ELF-1 (cell line): ENCODE measurements around the gene SP2.
"Not testable (repeated sequence)": the region's sequence is repeated elsewhere in the genome, so short reads cannot be mapped to it uniquely, and the experiment has no call there.

Source experiments
- DNase-seq: peaks from one replicate; pipeline ENCODE4 v3.0.0-alpha.2; 2016; ENCODE audit warnings: low read depth, low spot score

The SP2 gene

DNA sequence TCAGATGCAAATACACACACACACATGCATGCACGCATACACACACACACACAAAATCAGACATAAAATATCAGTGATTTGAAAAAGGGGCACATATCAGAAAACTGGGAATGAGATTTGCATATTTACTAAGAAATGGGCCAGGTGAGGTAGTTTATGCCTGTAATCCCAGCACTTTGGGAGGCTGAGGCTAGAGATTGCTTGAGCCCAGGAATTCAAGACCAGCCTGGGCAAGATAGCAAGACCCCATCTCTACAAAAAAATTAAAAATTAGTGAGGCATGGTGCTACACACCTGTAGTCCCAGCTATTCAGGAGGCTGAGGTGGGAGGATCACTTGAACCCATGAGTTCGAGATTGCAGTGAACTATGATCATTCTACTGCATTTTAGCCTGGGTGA, 23.0 kb downstream of the SP2 start:
- no peak for DNase-seq

- DNase-seq: not testable (repeated sequence)
These were observed 23.9 kb downstream of the SP2 start for GRCh38 chr17:47919889-47920288.

DNA sequence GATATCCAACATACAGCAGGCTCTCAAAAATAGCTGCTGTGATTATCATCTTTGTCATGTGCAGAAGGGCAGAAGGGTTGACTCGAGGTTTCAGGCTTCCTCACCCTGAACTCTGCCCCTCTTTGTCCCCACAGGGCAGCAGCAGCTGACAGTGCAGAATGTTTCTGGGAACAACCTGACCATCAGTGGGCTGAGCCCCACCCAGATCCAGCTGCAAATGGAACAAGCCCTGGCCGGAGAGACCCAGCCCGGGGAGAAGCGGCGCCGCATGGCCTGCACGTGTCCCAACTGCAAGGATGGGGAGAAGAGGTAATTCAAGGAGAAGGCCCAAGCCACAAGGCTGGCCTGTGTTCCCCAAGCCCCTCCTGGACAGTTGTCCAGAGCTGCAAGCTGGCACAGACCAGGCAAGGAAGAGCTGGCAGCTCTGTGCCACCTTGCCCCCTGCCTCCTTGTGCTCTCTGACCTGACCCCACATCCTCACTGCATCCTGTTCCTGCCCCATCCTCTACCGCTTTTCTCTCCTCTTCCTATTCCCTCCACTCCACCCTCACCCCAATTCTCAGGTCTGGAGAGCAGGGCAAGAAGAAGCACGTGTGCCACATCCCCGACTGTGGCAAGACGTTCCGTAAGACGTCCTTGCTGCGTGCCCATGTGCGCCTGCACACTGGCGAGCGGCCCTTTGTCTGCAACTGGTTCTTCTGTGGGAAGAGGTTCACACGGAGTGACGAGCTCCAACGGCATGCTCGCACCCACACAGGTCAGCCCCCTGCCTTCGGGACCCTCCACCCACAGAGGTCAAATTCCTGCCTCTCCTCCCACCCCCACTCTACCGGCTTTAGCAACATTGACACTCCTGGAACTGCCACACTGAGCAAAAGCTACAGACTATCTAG, 29.0 kb downstream of the SP2 start:
- no peak for DNase-seq

GRCh38 chr17:47925678-47925988, 29.6 kb downstream of the SP2 start:
- no peak for DNase-seq

GRCh38 chr17:47927821-47928400, 31.9 kb downstream of the SP2 start:
- no peak for DNase-seq

GRCh38 chr17:47928415-47928814, 32.4 kb downstream of the SP2 start:
- DNase-seq: no peak

- DNase-seq: no peak
These were observed 33.4 kb downstream of the SP2 start for GRCh38 chr17:47929218-47930000.

GRCh38 chr17:47931848-47932247, 35.8 kb downstream of the SP2 start:
- DNase-seq: no peak

DNA sequence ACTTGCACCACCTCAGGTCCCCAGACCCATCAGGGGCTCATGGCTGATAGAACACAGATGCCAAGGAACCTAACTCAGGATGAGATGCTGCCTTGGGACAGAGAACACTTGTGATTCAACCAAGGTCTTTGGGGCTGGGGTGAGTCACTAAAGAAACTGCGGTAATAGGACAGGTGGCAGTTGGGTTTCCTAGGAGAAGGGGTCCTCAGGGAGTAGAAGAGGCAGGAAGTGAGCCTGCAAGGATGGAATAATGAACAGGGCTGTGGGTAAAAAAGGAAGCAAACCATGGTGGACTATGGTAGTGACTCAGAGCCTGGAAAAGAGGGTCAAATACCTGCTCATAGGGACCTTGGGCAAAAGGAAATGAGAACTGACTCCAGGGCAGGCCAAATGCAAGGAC, 38.8 kb downstream of the SP2 start:
- DNase-seq: no peak

GRCh38 chr17:47935468-47935867, 39.4 kb downstream of the SP2 start:
- DNase-seq: not testable (repeated sequence)

GRCh38 chr17:47935961-47936360, 39.9 kb downstream of the SP2 start:
- DNase-seq: no peak

GRCh38 chr17:47937941-47938340, 41.9 kb downstream of the SP2 start:
- DNase-seq: no peak

DNA sequence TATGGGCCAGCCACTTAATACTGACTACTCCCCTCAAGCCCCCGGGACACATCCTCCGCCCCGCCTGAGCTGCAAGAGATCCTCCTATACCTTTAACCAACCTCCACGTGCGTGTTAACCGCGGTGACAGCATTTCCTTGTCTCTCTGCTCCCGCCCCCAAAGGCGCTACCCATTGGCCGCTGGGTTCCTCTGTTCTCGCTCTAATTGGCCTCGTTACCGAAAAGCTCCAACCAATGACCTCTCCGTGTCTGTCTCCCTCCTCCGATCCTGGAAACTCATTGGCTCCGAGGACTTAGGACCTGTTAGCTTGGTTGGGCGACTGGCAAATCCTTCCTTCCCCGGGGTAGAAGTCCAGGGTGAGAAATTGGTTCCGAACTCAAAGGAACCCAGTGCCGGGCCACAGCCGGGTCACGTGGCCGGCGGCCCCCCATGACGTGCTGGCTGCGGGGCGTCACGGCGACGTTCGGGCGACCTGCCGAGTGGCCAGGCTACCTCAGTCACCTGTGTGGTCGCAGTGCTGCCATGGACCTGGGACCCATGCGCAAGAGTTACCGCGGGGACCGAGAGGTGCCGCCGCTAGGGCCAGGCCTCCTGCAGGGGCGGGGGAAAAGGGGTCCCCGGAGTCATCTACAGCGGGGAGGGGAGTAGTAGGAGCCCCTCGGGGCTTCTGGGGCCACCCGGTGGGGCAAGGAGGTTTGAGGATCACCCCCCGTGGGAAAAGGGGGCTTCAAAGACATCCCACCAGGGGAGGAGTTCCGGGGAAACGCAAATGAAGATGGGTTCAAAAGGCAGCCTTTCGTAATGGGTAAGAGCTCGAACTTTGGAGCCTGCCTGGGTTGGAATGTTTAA, 45.4 kb downstream of the SP2 start, which contains the start of gene PNPO:
Gene PNPO (plus strand): TSS at position 326 of the 850 bp plus-strand sequence. CDS start 105 bp downstream, at position 431.
- peak; percentile 96 for DNase-seq

GRCh38 chr17:47942096-47942510, 46.1 kb downstream of the SP2 start:
- DNase-seq: no peak

DNA sequence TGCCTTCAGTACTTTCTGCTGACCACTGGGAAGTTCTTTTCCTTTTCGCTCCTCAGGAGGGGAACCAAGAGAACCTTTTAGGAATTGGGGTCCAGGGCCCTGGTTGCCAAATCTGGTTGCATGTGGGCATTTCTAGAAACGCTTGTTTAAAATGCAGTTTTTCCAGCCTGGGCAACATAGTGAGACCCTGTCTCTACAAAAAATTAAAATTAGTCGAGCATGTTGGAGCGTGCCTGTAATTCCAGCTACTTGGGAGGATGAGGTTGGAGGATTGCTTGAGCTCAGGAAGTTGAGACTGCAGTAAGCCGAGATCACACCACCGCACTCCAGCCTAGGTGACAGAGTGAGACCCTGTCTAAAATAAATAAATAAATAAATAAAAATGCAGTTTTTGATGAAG, 46.5 kb downstream of the SP2 start:
- DNase-seq: no peak

GRCh38 chr17:47945080-47945479, 49.0 kb downstream of the SP2 start:
- no peak for DNase-seq

DNA sequence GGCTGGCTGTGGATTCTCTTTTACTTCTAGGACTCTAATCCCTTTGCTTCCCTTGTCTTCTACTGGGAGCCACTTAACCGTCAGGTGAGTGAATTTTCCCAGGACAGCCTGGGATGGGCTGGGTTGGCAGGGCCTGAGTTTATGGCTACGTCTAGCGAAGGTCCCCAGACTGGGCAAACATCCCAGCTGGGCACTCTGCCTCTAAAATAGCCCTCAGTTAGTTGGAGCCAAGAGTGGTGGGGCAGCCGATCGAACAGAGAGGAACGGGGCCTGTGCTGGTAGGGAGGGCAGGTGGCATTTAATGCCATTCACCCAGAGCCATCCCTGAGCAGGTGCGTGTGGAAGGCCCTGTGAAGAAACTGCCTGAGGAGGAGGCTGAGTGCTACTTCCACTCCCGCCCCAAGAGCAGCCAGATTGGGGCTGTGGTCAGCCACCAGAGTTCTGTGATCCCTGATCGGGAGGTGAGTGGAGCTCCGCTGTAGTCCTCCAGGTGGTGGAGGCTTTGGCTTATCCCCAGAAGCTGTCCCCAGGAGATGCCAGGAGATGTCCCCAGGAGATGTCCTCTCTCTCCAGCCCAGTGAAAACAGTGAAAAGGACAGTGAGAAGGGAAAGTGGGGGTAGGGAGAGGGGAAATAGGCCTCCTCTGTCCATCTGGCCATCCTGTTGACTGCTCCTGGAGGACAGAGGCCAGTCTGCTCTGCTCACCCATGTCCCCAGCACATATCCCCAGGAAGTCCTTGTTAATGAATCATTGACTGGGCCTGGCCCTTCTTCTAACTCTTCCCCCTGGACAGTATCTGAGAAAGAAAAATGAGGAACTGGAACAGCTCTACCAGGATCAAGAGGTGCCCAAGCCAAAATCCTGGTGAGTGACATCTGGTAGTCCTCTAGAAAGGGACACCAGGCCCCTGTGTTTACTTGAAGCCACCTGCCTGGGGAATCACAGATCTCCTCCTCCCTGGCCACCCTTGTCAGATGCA, 49.8 kb downstream of the SP2 start:
- DNase-seq: no peak

- DNase-seq: no peak
These were observed 50.5 kb downstream of the SP2 start for GRCh38 chr17:47946516-47946915.

DNA sequence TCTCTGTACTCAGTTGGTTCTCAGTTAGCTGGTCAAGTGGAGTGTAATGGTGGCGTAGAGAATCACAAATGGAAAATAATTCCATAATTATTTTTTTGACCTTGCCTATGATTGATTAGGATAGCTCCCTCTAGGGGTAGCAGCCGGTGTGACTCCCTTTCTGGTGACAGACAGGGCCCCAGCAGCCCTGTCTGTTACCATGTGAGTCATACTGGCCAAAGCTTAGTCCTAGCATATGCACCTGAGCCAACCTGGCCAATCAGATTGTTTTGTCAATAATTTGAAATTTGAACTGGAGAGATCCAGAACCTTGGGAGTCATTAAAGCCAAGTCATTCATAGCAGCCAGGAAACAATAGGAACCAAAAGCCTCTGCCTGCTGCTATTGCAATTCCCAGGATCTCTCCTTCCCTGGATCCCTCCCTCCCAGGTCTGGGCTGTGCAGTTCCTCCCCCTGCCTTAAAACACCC, 50.9 kb downstream of the SP2 start:
- peak; percentile 88 for DNase-seq

DNA sequence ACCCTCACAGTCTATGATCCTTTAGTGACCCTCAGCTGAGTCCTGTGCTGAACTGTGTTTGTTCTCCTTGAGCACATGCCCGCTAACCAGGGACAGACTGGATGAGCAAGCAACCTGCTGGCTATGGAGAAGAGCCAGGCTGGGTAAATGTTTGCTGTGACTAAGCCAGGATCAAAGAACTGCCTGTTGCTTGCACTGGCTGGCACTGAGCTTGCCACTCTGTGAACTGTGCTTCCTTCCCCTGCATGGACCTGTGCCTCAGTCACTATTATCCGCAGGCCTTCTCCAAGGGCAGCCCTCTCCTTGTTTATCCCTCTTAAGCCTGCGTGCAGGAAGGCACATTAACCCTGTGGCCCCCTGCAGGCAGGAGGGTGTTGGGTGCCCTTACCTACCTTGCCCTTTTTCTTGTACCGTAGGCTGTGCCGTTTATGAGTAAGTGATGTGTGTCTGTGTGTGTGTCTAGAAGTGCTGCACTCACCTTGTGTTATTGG, 52.7 kb downstream of the SP2 start:
- no peak for DNase-seq
